Stimulated activated naive CD4-positive, alpha-beta T cell (primary cell): ENCODE measurements around the gene DNAL4.

Source experiments
- DNase-seq, 6 experiments: peaks; one replicate each; lab custom pipeline; 2025; lab: John Stamatoyannopoulos, UW

The DNAL4 gene

GRCh38 chr22:38793721-38794466 lies at the start of gene DNAL4:
Gene DNAL4, minus strand, starts transcription at chr22:38794143. Its CDS starts 11,412 bp downstream, at chr22:38782731.
- DNase-seq = peak; percentile 78 to 94 (median 92)

- DNase-seq = peak; percentile 21 to 62 (median 36)
Observed at GRCh38 chr22:38843201-38843656, 49.3 kb upstream of the DNAL4 start.

GRCh38 chr22:38842512-38843200 lies 48.7 kb upstream of the DNAL4 start:
- no peak for DNase-seq

GRCh38 chr22:38841635-38842034 lies 47.7 kb upstream of the DNAL4 start:
- DNase-seq = no peak

- DNase-seq = no peak
Observed at GRCh38 chr22:38841211-38841610, 47.3 kb upstream of the DNAL4 start.

GRCh38 chr22:38840129-38840528 lies 46.2 kb upstream of the DNAL4 start:
- DNase-seq = no peak

GRCh38 chr22:38839686-38840085 lies 45.7 kb upstream of the DNAL4 start:
- DNase-seq = no peak

GRCh38 chr22:38837414-38837928 lies 43.5 kb upstream of the DNAL4 start:
- DNase-seq = no peak

GRCh38 chr22:38835888-38836301 lies 42.0 kb upstream of the DNAL4 start:
- no peak for DNase-seq

GRCh38 chr22:38834991-38835390 lies 41.0 kb upstream of the DNAL4 start:
- no peak for DNase-seq

- no peak for DNase-seq
Observed at GRCh38 chr22:38834215-38834953, 40.4 kb upstream of the DNAL4 start.

GRCh38 chr22:38833061-38833460 lies 39.1 kb upstream of the DNAL4 start:
- DNase-seq = no peak

- no peak for DNase-seq
Observed at GRCh38 chr22:38832005-38832978, 38.3 kb upstream of the DNAL4 start.

GRCh38 chr22:38831166-38831945 lies 37.4 kb upstream of the DNAL4 start:
- DNase-seq = no peak

GRCh38 chr22:38830845-38831108 lies 36.8 kb upstream of the DNAL4 start:
- DNase-seq = no peak

- no peak for DNase-seq
Observed at GRCh38 chr22:38830026-38830844, 36.3 kb upstream of the DNAL4 start.

- DNase-seq = no peak
Observed at GRCh38 chr22:38829485-38829884, 35.5 kb upstream of the DNAL4 start.

GRCh38 chr22:38828616-38829205 lies 34.8 kb upstream of the DNAL4 start:
- DNase-seq = no peak

GRCh38 chr22:38828191-38828590 lies 34.2 kb upstream of the DNAL4 start:
- DNase-seq = no peak
